Stimulated activated CD4-positive, alpha-beta T cell treated with anti-CD3 and anti-CD28 coated beads, Interleukin-12 subunit alpha, Interleukin-12 subunit beta, amount 100 ng/mL, for 4 hours (primary cell): Measurements from ENCODE around the gene DHRS12.

ENCODE experiments used
- DNase-seq: peaks from one replicate; pipeline ENCODE4 v3.0.0-alpha.2; 2020

DHRS12 gene

DNA sequence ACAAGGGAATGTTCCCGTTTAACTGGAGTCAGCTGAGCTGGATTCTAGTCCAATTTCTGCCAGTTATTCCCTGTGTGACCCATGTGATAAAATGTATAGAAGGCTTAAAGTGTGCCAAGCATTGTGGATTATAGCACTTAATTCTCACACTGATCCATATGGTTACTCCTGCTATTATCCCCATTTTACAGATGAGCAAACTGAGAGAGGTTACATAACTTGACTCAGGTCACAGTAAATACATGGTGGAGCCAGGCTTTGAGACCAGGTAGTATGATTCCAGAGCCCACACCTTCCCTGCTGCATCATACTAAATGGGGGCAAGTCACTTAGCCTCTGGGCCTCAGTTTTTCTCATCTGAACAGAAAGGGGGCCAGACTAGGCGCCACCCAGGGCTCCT is 2.0 kb upstream of the DHRS12 start:
- DNase-seq: no peak

DNA sequence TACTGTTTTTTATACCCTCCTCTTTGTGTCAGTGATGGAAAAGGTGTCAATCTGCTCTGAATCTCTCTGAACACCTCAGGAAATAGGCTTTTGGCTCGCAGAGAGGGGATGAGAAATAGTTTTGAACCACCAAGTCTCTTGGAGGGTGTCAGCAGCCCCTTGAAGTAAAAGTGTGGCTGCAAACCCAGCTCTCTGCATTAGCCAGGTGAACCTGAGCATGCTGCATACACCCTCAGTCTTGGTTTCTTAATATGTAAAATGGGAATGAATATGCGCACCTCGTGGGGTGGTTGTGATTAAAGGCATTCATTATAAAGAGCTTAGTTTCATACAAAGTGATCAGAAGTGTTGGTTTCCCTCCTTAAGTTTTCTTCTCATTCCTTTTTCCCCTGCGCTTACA is 1.4 kb upstream of the DHRS12 start:
- no peak for DNase-seq

DNA sequence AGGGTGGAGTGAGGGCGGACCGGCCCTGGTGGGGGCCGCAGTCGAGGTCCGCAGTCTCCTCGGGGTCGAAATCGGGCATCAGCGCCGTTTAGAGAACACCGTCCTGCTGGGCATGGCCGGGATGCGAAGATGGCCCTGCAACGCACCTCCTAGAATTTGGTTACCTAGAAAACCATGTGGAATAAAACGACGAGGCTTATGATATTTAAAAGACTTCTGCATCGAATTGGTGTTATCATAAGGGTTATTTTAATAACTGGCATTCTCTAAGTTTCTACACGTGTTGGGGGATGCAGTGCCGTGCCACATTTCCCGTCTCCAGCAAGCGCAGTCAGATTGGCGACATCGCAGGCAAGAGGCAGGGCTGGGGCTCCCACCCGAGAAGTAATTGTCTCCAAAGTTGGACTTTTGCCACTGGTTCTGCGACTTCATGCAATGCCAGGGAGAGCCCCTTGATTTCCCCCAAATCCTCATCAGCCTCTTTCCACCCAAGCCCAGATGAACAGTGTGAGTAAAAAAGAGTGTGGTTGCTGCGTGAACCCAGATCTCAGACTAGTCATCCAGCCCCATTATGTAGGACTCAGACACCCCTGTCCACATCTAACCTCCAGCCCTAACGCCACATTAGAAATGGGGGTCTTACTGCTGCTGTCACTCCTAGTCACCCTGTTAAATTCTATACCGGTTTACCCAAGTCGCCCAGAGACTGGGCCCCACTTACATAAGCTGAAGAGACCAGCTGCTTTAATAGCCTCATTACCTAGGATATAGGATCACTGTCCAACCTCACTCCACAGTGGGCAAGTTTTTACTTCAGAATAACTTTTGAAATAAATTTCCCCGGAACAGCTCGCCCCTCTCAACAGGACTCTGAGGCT is 571 bp upstream of the DHRS12 start:
- DNase-seq: no peak

DNA sequence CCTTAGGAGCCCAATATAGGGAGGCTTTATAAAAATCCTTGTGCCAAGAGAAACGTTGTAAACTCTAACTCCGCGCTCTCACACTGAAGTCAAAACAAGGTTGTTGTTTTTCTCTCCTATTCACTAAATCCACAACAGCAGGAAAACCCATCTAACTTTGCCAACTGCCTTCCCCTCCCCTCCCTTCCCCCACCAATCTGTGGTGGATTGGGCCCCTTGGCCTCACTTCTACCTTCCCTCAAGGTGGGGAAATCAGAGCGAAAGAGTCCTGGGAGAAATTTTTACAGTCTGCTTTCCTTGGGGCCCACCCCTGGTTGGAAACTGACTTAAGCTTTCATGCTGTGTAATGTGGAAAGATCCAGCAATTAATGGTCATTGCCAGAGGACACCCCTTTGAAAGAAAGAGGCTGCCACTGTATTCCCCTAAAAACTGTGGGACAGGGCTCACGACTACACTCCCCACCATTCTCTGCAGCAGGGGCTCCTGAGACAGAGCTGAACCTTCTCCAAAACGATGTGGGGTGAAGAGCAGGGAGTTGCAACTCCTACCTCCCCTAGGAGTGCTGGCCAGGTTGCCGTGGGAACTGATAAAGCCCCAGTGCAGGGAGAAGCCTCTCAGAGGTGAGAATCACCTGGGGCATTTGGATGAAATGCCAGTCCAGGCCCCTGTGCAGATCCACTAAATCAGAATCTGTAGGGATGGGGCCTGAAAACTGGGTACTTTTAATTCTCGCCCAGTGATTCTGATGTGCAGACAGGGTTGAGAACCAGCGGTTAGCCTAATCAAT is 1.1 kb downstream of the DHRS12 start:
- no peak for DNase-seq

DNA sequence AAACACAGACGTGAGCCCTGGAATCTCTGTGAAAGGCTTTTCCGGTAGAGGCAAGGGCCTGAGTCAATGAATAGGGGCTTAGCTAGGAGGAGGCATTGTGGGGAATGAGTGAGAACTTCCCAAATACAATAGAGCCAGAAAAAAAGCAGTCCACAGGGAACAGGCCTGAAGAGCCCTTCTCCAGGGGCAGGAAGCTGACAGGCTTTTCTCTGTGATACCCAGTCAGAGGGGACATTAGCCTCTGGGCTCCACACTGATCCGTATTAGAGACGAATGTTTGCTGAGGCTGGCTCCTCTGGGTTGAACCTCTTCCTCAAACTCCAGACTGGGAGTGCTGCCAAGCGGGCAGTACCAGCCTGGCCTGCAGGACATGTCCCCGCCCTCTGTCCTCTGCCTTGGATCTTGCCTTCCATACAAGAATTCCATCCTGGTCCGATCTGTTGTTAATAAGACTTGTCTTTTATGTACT is 2.3 kb downstream of the DHRS12 start:
- no peak for DNase-seq

DNA sequence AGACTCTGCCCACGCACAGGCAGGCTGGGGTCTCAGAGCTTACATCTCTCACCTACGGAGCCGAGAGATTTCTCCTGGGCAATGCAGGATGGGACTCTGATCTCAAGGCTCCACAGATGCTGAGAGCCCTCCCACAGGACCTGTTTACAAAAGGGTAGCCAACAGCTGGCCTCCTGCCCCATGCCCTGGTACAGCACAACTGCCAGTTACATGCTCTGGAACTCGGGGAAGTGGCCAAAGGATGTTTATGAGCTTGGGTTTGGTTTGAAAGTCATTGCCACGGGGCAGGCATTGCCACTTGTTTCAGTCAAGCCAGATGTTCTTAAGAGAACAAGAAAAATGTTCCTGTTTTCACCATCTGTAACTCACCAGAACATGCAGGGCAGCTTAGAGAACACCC is 3.5 kb downstream of the DHRS12 start:
- no peak for DNase-seq

DNA sequence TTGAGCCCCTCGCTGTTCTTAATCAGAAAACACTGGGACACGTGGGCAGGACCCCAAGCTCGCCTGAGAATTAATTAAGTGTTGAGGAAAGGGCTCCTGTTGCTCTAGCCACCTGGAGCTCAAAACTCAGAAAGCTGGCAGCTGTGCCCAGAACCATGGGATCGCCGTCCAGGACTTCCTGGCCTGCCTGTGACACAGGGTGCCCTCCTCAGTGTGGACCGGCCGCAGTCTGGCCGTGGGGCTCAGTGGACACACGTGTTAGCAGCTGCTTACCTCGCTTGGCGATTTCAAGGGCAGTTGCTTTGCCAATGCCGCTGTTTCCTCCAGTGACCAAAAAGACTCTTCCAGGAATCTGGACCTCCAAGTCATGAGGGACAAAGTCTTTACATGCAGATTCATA is 4.7 kb downstream of the DHRS12 start:
- no peak for DNase-seq

DNA sequence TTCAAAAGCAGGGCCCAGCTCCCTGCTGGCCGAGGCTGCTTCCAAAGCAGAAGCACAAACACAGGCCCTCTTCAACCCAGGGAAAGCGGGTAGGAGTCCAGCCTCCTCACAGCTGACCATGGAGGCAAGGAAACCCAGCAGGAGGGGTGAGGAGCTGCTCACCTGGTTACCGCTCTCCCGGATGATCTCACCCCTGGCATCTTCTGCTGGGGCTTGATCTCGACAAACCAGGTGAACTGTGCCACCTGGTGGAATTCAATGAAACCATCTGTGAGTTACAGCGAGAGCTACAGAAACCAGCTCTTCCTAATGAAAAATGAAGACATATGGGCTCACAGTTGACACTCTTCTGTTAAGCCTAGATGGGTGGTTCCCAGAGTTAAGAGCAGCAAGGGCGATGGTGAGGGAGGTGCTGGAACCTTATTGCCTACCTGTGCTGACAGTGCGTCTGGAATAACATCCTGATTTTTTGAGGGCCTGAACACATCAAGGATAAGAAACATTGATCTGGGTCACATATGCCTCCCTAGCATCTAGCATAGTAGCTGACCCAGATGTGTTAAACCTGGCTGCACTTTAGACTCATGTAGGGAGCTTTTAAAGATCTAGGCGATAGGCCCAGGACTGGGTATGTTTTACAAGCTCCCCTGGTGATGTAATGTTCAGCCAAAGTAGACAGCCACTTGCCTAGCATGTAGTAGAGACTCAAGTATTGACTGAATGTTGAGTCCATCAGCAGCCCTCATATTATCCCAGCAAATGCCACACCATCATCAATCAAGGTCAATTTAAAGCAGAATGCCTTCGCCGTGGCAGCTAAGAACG is 6.1 kb downstream of the DHRS12 start:
- peak; percentile 47 for DNase-seq

DNA sequence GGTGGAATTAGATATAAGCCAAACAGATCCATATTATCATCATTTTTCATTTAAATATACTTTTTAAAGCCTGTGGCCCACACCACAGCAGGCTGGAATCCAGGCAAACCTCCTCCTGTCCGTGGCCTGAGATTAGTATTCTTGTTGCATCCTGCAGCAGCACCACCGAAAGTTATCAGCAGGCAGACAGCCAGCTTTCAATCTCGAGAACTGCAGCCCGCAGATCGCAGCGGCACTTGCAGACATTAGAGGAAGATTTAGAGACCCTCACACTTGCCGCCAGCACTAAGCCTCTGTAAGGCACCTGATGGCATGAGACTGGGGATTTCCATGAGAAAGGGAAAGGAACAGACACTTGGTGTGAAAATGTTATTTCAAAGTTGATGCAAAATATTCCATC is 7.4 kb downstream of the DHRS12 start:
- no peak for DNase-seq

DNA sequence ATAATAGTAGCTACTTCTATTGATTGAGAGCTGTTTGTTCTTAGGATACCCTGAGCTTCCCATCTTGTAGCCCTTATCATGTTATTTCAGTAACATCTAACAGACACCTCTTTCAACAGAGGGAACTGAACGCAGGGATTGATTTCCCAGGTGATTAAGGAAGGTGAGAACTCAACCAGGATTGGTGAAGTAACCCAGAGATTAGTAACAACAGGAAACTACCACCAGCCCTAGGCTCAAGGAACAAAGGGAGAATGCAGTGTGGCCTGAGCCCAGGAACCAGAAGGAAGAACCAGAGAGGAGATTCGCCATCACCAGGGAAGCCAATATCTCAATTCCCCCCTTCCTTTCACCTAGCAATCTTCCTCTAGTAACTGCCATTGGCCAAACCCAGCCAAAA is 8.5 kb downstream of the DHRS12 start:
- no peak for DNase-seq

DNA sequence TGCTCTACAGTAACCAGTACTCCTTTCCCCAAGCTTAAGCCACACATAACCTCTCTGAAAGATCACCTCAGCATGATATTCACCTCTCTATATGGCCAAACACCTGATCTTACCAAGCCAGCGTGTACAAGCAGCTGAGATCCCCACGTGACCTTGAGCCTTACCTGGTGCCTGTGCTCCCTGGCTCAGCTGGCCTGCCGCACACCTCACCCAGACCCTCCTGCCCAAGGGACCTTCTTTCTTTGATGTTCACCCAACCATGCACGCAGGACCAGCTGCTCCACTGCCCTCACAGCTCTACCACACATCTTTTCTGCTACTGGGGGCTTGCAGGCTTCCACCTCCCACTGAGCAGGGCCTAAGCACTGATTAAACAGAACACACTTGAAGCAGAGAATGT is 9.0 kb downstream of the DHRS12 start:
- DNase-seq: no peak

DNA sequence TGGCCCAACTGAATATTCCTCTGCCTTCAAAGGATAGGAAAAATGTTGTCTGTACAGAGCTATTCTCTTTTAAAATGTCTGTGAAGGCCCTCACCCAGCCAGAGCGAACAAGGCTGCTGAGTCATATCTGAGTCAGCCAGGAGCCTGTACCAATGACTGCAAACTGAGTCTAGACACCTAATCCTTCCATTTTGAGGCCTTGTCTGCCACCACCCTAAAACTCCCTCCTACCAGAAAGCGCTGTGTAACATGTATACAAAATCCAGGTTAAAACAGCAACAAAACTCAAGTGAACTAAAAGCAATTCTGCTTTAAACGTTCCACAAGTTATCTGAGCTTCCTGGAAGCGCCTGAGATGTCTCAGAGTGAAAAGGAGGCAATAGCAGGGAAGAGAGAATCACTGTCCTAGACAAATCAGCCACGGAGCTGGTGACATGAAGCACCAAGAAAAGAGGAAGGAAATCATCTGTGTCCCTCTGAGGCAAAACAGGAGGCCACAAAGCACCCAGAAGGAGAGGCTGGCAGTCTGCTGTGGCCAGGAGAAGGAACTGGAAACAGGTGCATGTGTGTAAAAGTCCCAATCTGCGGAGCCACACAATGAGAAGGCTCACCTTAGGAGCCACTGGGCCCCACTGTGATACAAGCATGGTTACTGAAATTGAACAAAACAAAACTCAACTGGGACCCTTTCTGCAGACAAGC is 10.2 kb downstream of the DHRS12 start:
- DNase-seq: peak; percentile 52

DNA sequence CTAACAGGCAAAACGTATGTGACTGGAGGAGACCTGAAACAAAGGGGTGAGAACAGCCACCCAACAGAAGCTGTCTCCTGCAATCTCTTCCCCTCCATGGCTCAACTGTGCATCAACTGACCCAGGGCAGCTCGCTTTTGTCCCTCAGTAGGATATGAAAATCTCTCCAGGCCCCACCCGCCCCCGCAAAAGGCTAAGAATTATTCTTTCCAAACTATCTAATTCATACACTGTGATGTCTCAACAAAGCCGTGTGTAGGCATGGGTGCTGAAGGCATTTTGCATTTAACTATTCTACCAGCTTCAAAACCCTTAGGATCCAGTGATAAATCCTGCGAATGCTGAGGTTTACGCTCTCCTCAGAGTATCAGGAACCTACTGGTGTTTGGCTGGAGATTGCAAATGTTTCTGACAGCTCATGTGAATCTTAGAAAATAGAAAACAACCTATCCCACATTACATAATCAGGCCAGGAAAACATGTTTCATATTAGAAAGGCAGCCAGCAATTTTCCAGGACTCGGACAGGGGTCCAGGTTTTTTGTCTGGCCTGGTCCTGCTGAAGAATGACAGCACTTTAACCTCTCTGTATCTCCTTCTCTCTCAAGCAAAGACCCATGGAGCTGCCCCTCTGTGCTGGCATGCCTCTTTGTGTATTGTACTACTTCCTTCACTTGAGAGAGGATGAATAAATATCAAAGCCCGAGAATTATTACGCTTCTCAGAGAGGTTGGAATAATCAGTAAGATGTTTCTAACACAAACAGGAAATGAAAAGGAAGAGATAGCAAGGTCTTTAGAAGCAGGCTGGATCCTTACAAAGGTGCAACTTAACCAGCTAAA is 17.3 kb downstream of the DHRS12 start:
- DNase-seq: no peak

DNA sequence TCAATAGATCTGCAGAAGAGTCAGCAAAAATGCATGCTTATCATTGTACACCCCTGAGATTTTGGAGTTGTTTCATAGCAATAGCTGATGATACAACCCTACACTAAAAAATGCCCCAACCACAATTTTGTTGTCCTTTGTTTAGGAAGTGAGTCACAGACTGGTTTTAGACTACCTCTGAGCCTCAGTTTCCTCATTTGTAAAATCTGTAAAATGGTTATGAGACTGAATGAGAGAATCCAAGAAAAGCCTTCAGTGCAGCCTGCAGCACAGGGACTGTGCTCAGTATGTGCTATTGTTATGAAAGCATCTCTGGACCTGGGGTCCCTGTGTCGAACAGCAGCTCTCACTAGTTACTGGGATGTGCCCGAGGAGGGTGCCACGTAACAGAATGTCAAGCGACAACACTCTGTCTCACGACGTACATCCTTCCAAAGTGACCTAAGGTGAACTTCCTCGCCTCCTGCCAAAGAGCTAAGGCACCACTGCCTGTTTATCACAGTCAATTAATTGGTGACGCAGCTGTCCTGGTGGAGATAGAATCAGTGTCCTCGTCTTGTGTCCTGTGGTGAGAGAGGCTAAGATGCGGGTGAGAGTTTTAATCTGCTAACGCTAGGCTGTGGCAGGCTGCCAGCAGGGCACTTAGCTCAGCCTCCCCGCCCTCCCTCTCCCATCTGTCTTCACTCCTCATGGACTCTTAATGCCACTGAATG is 18.1 kb downstream of the DHRS12 start:
- no peak for DNase-seq

DNA sequence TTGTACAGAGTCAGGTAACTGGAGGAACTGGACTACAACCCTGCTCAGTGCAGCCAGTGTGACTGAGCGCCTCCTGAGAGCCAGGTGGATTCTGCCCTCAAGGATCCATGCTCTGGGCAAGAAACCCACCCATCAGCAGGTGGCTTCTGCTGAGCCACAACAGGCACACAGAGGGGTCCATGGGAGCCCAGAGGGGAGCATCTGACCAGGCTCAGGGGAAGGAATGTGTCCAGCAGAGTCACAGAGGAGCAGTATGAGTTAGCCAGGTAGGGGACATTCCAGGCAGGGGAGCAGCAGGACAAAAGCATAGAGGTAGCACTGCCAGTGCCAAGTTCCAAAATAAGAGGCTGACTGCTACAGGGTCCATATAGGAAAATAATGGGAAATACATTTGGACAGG is 19.9 kb downstream of the DHRS12 start:
- DNase-seq: no peak

DNA sequence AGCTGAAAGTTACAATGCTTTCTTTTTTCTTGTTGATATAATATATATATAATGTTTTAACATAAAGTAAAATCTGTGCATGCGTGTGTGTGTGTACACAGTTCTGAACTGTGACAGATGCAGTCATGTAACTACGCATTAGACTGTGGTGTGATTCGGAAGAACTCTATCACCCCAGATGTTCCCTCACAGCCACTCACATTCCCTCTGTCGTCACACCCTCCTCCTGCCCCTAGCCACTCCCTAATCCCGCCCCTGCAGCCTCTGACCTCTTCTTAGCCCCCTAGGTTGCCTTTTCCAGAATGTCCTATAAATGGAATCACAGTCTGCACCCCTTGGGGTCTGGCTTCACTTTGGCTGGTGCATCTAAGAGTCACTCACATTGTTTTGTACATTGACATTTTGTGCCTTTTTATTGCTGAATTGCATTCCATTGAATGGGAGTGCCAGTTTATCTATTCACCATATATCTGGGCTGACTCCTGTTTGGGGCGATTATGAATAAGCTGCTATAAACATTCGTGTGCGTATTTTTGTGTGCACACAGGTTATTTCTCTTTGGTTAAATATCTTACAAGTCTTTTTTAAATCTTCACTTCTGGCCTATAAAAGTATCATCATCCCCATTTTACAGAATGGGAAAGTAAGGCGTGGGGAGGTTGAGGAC is 20.4 kb downstream of the DHRS12 start:
- no peak for DNase-seq

DNA sequence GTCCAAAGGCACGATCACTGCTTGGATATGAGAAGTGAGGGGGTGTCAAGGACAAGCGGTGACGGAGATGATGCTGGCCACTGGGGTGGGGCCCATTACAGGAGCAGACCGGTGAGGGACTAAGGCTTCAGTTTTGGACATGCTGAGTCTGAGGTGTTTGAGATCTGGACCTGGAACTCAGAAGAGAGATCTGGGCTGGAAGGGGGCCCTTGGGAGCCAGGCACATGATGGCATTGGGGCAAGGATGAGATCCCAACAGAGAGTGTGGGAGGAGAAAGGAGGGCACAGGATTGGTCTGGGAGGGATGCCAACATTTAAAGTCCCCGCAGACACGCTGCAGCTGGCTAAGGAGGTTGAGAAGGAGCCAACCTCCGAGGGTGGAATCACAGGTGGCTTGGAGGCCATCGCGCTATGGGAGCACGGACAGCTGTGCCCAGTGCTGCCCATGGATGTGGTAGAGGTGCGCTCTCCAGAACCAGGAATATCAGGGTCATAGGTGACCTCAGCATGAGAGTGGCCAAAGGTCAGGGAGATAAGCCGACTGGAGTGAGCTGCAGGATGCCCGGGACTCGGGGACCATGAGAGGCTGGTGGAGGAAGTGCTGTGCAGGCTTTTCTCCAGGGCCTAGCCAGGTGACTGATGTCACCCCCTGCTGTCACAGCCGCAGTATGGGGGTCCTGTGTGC is 21.8 kb downstream of the DHRS12 start:
- DNase-seq: no peak

DNA sequence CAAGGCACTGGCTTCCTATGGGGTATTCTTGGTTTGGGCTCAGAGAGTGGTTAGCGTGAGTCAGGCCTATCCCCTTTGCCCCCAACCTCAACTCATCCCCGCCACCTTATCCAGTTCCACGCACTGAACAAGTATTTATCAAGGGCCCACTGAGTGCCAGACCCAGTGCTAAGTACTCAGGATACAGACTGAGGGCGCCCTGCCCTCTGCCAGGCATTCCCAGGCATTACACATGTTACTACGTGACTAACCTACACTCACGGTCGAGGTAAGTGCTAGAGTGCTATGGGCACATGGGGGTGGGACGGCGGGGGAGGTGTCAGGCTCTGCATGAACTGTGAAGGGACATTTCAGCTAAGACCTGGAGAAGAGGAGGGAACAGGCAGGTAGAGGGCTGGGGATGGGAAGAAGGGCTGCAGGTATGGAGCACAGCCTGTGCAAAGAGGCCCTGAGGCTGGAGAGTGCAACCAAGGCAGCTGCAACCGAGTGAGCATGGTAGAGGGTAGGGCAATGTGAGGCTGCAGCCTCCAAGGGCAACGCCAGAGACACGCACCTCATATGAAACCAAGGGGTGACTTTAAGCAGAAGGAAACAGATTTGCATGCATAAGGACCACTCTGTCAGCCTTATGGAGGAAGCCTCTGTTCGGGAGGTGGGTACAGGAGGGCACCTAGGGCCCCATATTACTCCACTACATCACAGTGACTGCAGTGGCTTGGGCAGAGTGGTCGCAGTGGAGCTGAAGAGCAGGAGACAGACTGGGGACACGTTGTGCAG is 22.5 kb downstream of the DHRS12 start:
- DNase-seq: no peak

DNA sequence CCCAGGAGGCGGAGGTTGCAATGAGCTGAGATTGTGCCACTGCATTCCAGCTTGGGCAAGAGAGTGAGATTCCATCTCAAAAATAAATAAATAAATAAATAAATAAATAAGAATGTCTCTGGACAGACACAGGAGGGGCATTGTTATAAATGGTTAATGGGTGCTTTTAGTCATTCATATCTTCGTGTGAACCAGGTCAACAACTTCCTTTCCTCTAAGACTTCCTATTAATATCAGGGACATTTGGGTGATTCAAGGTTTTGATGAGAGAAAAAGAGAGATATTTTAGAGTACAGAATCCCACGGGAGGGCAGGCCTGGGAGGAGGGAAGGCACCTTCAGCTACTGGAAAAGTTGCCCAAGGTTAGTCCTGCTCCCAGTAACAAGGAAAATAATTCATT is 23.9 kb downstream of the DHRS12 start:
- DNase-seq: no peak
